ENCODE data around the gene GABBR2.
"Not testable (repeated sequence)": the region's sequence is repeated elsewhere in the genome, so short reads cannot be mapped to it uniquely, and the experiment has no call there.

GABBR2 gene

DNA sequence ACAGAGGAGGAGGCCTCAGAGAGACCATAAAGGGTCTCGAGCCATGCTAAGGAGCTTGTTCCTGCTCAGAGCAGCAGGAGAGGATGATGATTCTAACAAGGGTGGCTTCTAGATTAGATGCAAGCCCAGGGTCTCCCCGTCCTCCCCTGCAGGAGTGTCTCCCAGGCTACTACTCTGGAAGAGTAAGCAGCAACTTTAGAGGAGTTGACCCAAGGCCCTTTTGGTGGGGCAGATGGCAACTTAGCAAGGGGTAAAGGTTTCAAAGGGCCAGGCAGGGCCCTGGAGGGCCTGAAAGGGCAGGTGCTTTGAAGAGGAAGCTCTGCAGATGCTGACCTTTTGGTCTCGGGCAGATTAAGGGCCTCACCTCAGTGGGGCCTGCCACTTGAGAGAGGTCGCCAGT, 174.9 kb downstream of the GABBR2 start:
- no peak for DNase-seq

DNA sequence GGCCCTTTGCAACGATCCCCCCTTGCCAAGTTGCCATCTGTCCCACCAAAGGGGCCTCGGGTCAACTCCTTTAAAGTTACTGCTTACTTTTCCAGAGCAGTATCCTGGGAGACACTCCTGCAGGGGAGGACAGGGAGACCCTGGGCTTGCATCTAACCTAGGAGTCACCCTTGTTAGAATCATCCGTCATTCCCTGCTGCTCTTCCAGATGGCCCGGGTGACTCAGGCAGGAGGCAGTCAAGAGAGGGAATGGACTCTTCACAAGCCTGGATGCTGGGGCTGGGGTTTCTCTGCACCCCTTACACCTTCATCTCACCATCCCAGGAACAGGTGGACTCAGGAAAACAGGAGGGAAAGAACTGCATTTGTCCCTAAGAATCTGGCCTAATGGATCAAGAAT, 175.6 kb downstream of the GABBR2 start:
- DNase-seq, result no peak

GRCh38 chr9:98532574-98532973, 176.2 kb downstream of the GABBR2 start:
- no peak for DNase-seq

- DNase-seq, result no peak
These were observed 176.6 kb downstream of the GABBR2 start for GRCh38 chr9:98532147-98532546.

- DNase-seq, result no peak
These were observed 177.8 kb downstream of the GABBR2 start for GRCh38 chr9:98530806-98531386.

- no peak for DNase-seq
These were observed 178.5 kb downstream of the GABBR2 start for GRCh38 chr9:98530275-98530674.

- DNase-seq, result no peak
These were observed 178.9 kb downstream of the GABBR2 start for GRCh38 chr9:98529841-98530240.

DNA sequence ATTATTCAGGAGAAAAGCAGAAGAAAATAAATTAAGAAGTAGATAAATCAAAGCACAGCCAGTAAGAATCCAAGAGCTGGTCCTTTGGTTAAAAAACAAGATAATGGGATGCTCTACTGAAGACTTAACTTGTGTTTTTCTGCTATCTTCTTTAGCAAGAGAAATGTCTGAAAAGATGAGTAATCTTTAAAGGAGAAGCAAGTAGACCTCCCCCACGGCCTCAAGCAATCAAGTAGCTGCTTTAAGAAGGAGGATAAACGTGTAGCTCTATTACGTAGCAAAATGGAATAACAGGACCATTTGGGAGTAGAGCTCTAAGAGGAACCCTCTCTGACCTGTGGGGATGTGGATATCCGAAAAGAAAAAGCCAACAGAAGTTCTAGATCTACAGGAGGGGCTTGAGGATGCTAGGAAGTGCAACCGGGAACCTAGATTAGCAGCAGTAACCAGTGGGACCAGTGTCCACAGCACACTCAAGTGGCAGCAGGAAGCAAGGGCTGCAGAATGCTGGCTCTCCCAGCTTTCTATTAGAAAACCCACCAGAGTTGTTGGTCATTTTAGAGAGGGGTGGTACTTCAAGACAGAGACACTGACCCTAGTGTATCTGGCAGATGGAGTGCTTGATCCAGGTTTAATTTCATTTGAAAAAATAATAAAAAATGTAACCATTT, 185.4 kb downstream of the GABBR2 start:
- no peak for DNase-seq

DNA sequence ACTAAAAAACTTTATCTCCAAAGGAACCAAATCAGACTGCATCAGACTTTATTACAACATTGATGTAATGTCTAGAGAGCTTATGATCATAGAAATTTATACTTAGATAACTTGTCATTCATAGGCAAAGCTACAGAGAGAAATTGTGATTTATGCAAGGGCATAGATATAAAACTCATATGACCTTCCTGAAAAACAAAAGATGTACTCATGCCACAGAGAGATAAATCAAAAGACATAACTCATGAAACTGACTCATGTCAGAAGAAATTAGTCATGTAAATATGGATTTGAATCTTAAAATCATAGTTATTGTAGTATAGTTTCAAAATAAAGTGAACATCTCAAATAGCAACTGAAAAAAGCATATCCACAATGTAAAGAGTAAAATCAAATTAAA, 186.2 kb downstream of the GABBR2 start:
- no peak for DNase-seq

DNA sequence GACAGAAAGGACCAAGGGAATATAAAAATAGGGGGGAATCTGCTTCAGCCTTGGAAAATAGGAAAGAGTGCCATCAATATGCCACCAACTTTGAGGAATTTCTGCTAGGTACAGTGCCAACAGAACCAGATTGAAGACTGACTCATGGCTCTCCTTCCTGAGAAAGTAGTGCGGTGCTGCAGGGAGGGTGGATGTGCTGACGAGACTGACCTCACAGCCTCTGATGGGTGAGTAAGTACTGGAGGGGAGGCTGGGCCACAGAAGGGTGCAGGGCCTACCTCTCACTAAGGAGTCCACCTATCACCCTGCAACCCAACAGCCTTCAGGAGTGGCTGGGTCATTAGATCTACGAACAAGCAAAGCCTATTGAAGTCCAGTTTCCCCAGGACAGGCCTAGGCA, 187.6 kb downstream of the GABBR2 start:
- no peak for DNase-seq

DNA sequence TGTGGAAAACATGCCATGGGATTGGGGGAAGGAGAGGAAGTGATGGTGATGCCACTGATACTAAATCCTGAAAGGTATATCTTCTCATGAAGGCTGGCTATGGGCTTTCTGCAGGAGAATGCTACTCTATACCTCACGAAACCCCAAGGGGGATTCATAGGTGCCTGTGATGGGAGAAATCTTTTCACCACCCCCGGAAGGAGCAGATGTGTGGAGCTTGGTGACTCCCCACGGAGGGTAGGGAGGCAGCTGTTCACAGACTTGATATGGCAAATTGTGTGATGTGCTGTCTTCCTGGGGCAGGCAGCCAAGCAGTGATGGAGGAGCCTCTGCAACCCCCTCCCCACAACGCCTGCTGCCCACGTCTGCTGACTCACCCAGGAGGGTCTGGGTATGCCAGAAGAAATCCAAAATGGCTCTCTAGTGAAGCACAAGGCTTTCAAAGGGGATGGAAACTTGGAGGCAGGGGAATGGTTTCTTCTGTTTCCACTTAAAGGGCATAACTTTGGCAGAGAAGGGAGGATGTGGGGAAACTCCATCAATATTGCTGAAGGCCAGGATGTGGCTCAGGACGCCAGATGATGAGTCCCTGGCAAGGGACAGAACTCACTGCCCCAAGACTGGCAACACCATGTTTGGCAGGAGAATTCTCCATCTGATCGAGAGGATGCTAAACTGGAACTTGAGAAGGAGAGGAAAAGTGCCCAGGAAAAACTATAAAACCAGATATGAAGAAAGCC, 188.3 kb downstream of the GABBR2 start:
- DNase-seq, result no peak

DNA sequence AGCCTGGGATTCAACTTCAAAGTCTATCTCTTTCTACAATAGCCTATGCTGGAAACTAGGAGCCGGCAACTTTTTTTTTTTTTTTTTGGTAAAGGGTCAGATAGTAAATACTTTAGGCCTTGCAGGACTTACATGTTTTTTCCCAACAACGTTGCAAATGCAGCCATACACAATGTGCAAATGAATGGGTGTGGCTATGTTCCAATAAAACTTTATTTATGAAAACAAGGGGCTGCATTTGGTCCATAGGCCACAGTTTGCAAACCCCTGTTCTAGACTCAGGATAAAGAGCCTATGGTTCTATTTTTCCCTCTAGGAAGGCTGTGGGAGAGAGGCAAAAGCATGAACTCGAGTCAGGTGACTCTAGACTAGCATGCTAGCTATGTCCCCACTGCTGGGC, 189.1 kb downstream of the GABBR2 start:
- DNase-seq, result no peak

- no peak for DNase-seq
These were observed 190.2 kb downstream of the GABBR2 start for GRCh38 chr9:98518556-98518955.

DNA sequence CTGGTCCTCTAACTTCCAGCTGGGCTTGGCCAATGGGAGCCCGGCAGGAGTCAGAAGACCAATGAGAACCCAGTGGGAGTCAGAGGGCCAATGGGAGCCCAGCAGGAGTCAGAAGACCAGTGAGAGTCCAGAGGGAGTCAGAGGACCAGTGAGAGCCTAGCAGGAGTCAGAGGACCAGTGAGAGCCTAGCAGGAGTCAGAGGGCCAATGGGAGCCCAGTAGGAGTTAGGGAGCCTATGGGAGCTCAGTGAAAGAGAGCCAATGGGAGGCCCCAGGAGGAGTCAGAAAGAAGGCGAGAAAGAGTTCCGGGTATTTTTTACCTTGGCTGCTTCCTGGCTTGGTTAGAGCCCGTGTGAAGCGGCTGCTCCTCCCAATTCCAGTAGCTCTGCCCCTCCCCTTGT, 191.0 kb downstream of the GABBR2 start:
- no peak for DNase-seq

- no peak for DNase-seq
These were observed 191.7 kb downstream of the GABBR2 start for GRCh38 chr9:98516897-98517503.

DNA sequence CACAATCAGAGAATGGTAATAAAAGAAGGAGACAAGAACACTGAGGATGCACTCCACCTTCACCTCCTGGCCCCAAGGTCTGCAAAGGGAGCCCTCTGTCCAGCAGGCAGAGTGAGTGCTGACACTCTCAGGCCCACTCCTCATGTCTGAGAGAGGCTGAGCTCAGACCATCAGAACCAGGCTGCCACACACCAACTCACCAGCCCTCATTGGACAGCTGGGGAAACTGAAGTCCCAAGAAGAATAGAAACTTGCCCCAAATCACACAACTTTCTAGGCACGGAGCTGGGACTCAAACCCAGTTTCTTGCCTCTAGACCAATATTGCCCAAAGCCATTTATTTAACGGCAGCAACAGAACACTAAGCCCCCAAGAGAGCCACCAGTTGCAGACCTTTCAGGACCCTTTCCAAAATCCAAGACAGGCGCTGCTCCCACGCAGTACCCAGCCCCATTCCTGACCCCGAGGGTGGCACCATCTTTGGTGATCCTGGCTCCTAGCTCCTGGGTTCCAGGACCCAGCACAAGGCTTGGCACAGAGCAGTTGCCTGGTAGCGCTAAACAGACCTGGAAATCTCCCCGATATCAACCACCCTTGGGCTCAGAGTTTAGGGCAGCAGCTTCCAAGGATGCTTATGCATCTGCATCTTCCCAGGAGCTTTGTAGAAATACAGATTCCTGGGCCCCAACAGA, 192.4 kb downstream of the GABBR2 start:
- no peak for DNase-seq

- no peak for DNase-seq
These were observed 193.1 kb downstream of the GABBR2 start for GRCh38 chr9:98515506-98516204.

DNA sequence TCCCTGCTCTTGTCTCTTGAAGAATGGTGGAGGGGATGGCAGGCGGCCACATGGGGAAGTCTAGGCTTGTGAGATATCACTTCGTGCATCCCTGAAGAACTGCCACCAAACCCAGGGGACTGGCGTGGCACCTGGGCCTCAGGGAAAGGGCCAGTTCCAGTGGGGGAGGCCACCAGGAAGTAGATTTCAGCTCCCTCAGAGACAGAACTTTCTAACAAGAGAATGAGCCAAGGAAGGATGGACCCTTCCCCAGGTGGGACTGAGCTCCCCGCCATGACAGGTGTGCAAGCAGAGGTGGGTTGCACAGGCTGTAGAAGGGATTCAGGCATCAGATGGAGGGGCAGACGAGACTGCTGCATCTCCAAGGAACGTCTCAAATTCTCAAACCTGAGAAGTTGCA, 193.9 kb downstream of the GABBR2 start:
- DNase-seq, result no peak

GRCh38 chr9:98508217-98508919, 200.4 kb downstream of the GABBR2 start:
- not testable (repeated sequence) for DNase-seq

DNA sequence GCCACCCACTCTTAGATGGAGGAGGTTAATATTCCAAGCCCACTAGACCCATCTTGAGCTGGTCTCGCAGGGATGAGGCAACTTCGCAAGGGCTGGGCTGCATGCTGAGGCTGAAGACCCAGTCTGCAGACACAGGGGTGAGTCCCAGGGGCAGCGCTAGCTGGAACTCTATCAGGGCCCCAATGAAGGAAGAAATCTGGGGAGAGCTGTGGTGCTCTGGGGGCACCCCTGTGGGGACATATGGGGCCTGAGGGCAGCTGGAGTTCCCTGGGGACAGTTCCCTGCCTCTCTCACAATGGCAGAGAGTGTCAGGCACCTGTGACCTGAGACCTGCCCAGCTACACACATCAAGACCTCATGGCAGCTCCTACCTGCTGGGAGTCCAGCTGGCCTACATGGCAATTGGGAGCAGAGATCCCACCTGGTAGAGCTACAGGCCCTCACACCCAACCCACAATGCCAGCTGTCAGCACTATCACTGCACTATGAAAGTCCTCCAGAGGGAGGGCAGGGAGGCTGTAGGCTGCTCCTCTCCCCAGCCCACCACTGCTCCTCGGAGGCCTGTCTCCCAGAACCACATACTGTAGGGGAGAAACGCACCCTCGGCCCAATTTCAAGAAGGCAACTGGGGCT, 202.2 kb downstream of the GABBR2 start:
- DNase-seq, result no peak

Measured in stimulated activated CD4-positive, alpha-beta T cell treated with anti-CD3 and anti-CD28 coated beads, Interleukin-4, amount 100 ng/mL, for 4 hours (primary cell).